Parathyroid adenoma (tissue), 2 donors: ENCODE results near the gene TEX11.
"Not testable (repeated sequence)": the region's sequence is repeated elsewhere in the genome, so short reads cannot be mapped to it uniquely, and the experiment has no call there.

Experiments used
- H2AFZ ChIP-seq: fragments of 300-600 bp; sonication (generic); one replicate; pipeline ENCODE4 v1.7.0; 2017; ENCODE audit warnings: antibody characterized with exemption, mild to moderate bottlenecking
- H3K27ac ChIP-seq: fragments of 300-600 bp; sonication (generic); one replicate; pipeline ENCODE4 v1.7.0; 2017
- H3K27me3 ChIP-seq: fragments of 300-600 bp; sonication (generic); one replicate; pipeline ENCODE4 v1.7.0; 2017; ENCODE audit warnings: low read length; ENCODE audit not compliant: control insufficient read depth, insufficient read depth
- H3K36me3 ChIP-seq: fragments of 300-600 bp; sonication (generic); one replicate; pipeline ENCODE4 v1.7.0; 2017; ENCODE audit warnings: low read length; ENCODE audit not compliant: control insufficient read depth, insufficient read depth
- H3K4me1 ChIP-seq: fragments of 300-600 bp; sonication (generic); one replicate; pipeline ENCODE4 v1.7.0; 2017; ENCODE audit warnings: control low read depth
- H3K4me2 ChIP-seq: fragments of 300-600 bp; sonication (generic); one replicate; pipeline ENCODE4 v1.7.0; 2017; ENCODE audit warnings: low read length
- H3K4me3 ChIP-seq: fragments of 300-600 bp; sonication (generic); one replicate; pipeline ENCODE4 v1.7.0; 2017; ENCODE audit warnings: low read depth, low read length
- H3K79me2 ChIP-seq: fragments of 300-600 bp; sonication (generic); one replicate; pipeline ENCODE4 v1.7.0; 2017; ENCODE audit warnings: control low read depth
- H3K9ac ChIP-seq: fragments of 300-600 bp; sonication (generic); one replicate; pipeline ENCODE4 v1.7.0; 2017; ENCODE audit warnings: mild to moderate bottlenecking
- H3K9me3 ChIP-seq: fragments of 300-600 bp; sonication (generic); one replicate; pipeline ENCODE4 v1.7.0; 2017; ENCODE audit warnings: low read length; ENCODE audit not compliant: control insufficient read depth
- TF ChIP-seq, protein P1 (sequence below): fragments of 300-600 bp; sonication (generic); IDR thresholded peaks from one replicate; pipeline ENCODE4 v1.7.0; 2017; ENCODE audit warnings: antibody characterized with exemption, mild to moderate bottlenecking
- donor health status: primary hyperparathyroidism.

Gene TEX11

GRCh38 chrX:70613295-70613694, 295.2 kb downstream of the TEX11 start:
- no peaks in the 10 kb centered on the region for H3K36me3 ChIP-seq
- no peak overlapping the region for H3K9ac ChIP-seq
- H3K27me3 ChIP-seq = no peaks in the 10 kb centered on the region
- H2AFZ ChIP-seq = no peak overlapping the region
- H3K4me3 ChIP-seq = no peak overlapping the region
- H3K9me3 ChIP-seq = no peaks in the 10 kb centered on the region
- no peaks in the 10 kb centered on the region for H3K4me1 ChIP-seq
- H3K27ac ChIP-seq = no peak overlapping the region
- H3K4me2 ChIP-seq = no peak overlapping the region
- no peaks in the 10 kb centered on the region for H3K79me2 ChIP-seq
- TF ChIP-seq, protein P1, sequence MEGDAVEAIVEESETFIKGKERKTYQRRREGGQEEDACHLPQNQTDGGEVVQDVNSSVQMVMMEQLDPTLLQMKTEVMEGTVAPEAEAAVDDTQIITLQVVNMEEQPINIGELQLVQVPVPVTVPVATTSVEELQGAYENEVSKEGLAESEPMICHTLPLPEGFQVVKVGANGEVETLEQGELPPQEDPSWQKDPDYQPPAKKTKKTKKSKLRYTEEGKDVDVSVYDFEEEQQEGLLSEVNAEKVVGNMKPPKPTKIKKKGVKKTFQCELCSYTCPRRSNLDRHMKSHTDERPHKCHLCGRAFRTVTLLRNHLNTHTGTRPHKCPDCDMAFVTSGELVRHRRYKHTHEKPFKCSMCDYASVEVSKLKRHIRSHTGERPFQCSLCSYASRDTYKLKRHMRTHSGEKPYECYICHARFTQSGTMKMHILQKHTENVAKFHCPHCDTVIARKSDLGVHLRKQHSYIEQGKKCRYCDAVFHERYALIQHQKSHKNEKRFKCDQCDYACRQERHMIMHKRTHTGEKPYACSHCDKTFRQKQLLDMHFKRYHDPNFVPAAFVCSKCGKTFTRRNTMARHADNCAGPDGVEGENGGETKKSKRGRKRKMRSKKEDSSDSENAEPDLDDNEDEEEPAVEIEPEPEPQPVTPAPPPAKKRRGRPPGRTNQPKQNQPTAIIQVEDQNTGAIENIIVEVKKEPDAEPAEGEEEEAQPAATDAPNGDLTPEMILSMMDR = no peak

- H3K36me3 ChIP-seq = no peaks in the 10 kb centered on the region
- TF ChIP-seq, protein P1 = no peak
- peak overlapping the region; percentile 22 for H3K4me2 ChIP-seq
- H3K4me1 ChIP-seq = no peaks in the 10 kb centered on the region
- H3K27ac ChIP-seq = no peak overlapping the region
- H3K79me2 ChIP-seq = no peaks in the 10 kb centered on the region
- H3K9ac ChIP-seq = no peak overlapping the region
- H3K9me3 ChIP-seq = no peaks in the 10 kb centered on the region
- H2AFZ ChIP-seq = no peak overlapping the region
- no peaks in the 10 kb centered on the region for H3K27me3 ChIP-seq
- no peak overlapping the region for H3K4me3 ChIP-seq
Observed at GRCh38 chrX:70605352-70605751, 303.2 kb downstream of the TEX11 start.

DNA sequence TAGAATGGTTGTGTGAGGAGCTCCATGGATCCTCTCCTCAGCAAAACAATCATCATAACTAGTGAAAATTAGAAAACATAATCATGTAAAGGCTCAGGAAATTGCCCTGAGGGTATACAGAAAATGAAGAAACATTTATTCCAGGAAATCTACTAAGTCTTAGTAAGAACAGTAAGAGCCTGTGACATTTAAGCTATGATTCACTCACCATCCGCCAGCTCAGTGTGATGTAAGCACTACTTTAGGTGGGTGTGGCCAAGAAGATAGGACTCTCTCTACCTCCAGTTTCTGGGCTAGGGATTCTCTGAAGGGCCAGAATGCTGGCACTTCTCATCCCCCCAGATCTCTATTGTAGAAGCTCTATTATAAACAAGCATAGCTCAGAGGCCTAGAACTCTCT, 316.4 kb downstream of the TEX11 start:
- TF ChIP-seq, protein P1 = no peak
- Histone ChIP-seq H3K27me3 (no peaks in the 10 kb centered on the region), H2AFZ (no peak overlapping the region), H3K79me2 (no peaks in the 10 kb centered on the region), H3K27ac (no peak overlapping the region), H3K9me3 (no peaks in the 10 kb centered on the region), H3K9ac (no peak overlapping the region), H3K4me3 (no peak overlapping the region), H3K4me2 (no peak overlapping the region), H3K36me3 (no peaks in the 10 kb centered on the region), H3K4me1 (no peaks in the 10 kb centered on the region)

DNA sequence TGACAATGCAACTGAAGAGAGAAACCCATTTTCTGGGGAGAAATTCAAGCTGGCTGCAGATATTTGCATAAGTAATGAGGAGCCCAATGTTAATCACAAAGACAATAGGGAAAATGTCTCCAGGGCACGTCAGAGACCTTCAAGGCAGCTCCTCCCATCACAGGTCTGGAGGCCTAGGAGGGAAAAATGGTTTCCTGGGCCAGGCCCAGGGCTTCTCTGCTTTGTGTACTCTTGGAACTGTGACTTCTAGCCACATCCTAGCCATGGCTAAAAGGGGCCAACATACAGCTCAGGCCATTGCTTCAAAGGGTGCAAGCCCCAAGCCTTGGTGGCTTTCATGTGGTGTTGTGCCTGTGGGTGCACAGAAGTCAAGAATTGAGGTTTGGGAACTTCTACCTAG, 321.4 kb downstream of the TEX11 start:
- H3K9me3 ChIP-seq, H3K36me3 ChIP-seq, H3K79me2 ChIP-seq, H3K27me3 ChIP-seq, H3K4me3 ChIP-seq, H3K27ac ChIP-seq, H3K9ac ChIP-seq, H3K4me2 ChIP-seq, H2AFZ ChIP-seq, H3K4me1 ChIP-seq: not testable (repeated sequence)

DNA sequence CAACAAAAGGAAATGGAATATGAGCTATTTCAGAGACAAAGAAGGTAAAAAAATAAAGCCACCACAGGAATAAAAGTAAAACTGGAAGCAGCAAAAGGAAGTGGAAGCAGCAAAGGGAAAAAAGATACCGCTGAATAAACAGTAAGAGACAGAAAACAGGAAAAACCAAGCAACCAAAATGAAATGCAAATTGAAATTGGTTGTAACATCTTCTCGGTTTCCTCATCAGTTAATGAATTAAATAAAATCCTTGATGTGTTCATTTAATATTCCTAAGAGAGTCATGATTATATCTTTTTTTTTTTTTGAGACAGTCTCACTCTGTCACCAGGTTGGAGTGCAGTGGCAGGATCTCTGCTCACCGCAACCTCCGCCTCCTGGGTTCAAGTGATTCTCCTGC, 331.1 kb downstream of the TEX11 start:
- TF ChIP-seq, protein P1 = no peak
- Histone ChIP-seq H3K4me2 (no peak overlapping the region), H3K9me3 (no peaks in the 10 kb centered on the region), H3K4me3 (no peak overlapping the region), H3K4me1 (no peaks in the 10 kb centered on the region), H3K36me3 (no peaks in the 10 kb centered on the region), H3K9ac (no peak overlapping the region), H3K79me2 (no peaks in the 10 kb centered on the region), H3K27me3 (no peaks in the 10 kb centered on the region), H2AFZ (no peak overlapping the region), H3K27ac (no peak overlapping the region)

DNA sequence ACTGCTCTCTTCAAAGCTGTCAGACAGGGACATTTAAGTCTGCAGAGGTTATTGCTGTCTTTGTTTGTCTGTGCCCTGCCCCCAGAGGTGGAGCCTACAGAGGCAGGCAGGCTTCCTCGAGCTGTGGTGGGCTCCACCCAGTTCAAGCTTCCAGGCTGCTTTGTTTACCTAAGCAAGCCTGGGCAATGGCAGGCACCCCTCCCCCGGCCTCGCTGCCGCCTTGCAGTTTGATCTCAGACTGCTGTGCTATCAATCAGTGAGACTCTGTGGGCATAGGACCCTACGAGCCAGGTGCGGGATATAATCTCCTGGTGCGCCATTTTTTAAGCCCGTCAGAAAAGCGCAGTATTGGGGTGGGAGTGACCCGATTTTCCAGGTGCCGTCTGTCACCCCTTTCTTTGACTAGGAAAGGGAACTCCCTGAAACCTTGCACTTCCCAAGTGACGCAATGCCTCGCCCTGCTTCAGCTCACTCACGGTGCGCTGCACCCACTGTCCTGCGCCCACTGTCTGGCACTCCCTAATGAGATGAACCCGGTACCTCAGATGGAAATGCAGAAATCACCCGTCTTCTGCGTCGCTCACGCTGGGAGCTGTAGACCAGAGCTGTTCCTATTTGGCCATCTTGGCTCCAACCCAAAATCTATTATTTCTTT, 338.5 kb downstream of the TEX11 start:
- not testable (repeated sequence) for H3K4me3 ChIP-seq, H3K36me3 ChIP-seq, H3K79me2 ChIP-seq, H3K9me3 ChIP-seq, H3K9ac ChIP-seq, H2AFZ ChIP-seq, H3K27me3 ChIP-seq, H3K4me1 ChIP-seq, H3K4me2 ChIP-seq, H3K27ac ChIP-seq
